Glutamatergic neuron (in vitro differentiated cells): ENCODE results near the gene PRMT1. TPM values are rescaled to one million over a fixed set of nuclear protein-coding genes. Genes with fewer than 3 reads are reported as not detected.

Experiments
- DNase-seq: peaks from one replicate; pipeline ENCODE4 v3.0.0; 2022
- H3K27ac Mint-ChIP-seq: one replicate; pipeline ENCODE4 v1.8.0; 2020; ENCODE audit warnings: mild to moderate bottlenecking, mixed read lengths, inconsistent platforms; ENCODE audit not compliant: unreplicated experiment
- H3K27me3 Mint-ChIP-seq: one replicate; pipeline ENCODE4 v1.8.0; 2020; ENCODE audit warnings: mild to moderate bottlenecking, moderate library complexity, mixed read lengths, inconsistent platforms; ENCODE audit not compliant: unreplicated experiment
- H3K36me3 Mint-ChIP-seq: one replicate; pipeline ENCODE4 v1.8.0; 2020; ENCODE audit warnings: mild to moderate bottlenecking, mixed read lengths, inconsistent platforms; ENCODE audit not compliant: unreplicated experiment
- H3K4me1 Mint-ChIP-seq: one replicate; pipeline ENCODE4 v1.8.0; 2020; ENCODE audit warnings: mild to moderate bottlenecking, low read depth, mixed read lengths, inconsistent platforms; ENCODE audit not compliant: unreplicated experiment
- H3K4me3 Mint-ChIP-seq: one replicate; pipeline ENCODE4 v1.8.0; 2020; ENCODE audit warnings: mild to moderate bottlenecking, mixed read lengths, inconsistent platforms; ENCODE audit not compliant: unreplicated experiment
- H3K9me3 Mint-ChIP-seq: one replicate; pipeline ENCODE4 v1.8.0; 2020; ENCODE audit warnings: mild to moderate bottlenecking, moderate library complexity, mixed read lengths, inconsistent platforms; ENCODE audit not compliant: unreplicated experiment
- total RNA-seq: library from RNA; stranded (reverse); fragmentation: NEBNext Ultra II Directional; extraction: Animal tissue kit (Norgen Biotek cat#: 25700); gene quantifications from one replicate; pipeline ENCODE4 v1.2.1, GENCODE V29; 2021; ENCODE audit not compliant: unreplicated experiment
- TF ChIP-seq, protein P1 (sequence below): fragments of 200-600 bp; sonication (generic); IDR thresholded peaks from one replicate; pipeline ENCODE4 v1.5.0; 2021; ENCODE audit not compliant: partially characterized antibody, unreplicated experiment

PRMT1 gene
- total RNA-seq, 1 donor from 2014 or later = 177 TPM

DNA sequence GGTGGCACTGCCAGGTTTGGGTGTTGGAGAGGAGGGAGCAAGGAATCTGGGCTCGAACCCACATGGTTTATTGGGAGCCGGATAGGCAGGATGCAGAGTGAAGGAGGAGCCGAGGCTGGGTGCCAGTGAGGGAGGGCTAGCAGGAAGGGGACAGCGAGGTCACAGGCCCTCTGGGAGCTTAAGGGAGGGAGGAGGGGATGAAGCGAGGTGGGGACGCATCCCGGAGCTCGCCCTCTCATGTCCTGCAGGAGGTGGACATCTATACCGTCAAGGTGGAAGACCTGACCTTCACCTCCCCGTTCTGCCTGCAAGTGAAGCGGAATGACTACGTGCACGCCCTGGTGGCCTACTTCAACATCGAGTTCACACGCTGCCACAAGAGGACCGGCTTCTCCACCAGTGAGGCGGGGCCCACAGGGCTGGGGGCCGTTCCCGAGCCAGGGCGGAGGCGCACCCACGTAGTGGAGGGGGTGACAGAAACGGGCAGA is 8.8 kb downstream of the PRMT1 start:
- H3K4me3 Mint-ChIP-seq = no peak overlapping the region
- H3K9me3 Mint-ChIP-seq = peaks cover 11% of the 10 kb centered on the region
- peaks cover 18% of the 10 kb centered on the region for H3K27me3 Mint-ChIP-seq
- DNase-seq = no peak
- TF ChIP-seq, protein P1, sequence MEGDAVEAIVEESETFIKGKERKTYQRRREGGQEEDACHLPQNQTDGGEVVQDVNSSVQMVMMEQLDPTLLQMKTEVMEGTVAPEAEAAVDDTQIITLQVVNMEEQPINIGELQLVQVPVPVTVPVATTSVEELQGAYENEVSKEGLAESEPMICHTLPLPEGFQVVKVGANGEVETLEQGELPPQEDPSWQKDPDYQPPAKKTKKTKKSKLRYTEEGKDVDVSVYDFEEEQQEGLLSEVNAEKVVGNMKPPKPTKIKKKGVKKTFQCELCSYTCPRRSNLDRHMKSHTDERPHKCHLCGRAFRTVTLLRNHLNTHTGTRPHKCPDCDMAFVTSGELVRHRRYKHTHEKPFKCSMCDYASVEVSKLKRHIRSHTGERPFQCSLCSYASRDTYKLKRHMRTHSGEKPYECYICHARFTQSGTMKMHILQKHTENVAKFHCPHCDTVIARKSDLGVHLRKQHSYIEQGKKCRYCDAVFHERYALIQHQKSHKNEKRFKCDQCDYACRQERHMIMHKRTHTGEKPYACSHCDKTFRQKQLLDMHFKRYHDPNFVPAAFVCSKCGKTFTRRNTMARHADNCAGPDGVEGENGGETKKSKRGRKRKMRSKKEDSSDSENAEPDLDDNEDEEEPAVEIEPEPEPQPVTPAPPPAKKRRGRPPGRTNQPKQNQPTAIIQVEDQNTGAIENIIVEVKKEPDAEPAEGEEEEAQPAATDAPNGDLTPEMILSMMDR = no peak
- no peak overlapping the region for H3K27ac Mint-ChIP-seq
- H3K36me3 Mint-ChIP-seq = no peaks in the 10 kb centered on the region
- peaks cover 10% of the 10 kb centered on the region for H3K4me1 Mint-ChIP-seq

DNA sequence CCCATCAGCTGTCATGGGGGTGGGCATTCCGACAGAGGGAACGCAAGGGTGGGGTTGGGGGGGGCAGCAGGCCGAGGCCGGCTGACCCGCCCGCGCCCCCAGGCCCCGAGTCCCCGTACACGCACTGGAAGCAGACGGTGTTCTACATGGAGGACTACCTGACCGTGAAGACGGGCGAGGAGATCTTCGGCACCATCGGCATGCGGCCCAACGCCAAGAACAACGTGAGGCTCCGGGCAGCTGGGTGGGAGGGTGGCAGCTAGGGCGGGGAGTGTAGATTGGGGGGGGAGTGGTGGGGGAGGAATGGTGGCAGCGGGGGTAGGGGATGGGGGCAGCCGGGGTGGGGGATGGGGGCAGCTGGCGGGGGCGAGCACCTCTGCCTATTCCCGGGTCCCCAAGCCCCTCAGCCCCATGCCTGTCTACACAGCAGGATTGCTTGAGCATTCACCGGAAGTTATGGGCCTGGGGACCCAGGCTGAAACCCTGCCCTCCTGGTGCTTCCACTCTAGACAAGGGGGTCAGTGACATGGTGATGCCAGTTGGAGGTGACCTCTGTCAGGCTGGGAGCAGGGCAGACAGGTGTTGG is 9.5 kb downstream of the PRMT1 start:
- Mint-ChIP-seq H3K9me3 (peaks cover 12% of the 10 kb centered on the region), H3K4me1 (peaks cover 10% of the 10 kb centered on the region), H3K4me3 (no peak overlapping the region), H3K27me3 (peaks cover 20% of the 10 kb centered on the region), H3K36me3 (no peaks in the 10 kb centered on the region), H3K27ac (no peak overlapping the region)
- no peak for DNase-seq
- TF ChIP-seq, protein P1 = no peak

DNA sequence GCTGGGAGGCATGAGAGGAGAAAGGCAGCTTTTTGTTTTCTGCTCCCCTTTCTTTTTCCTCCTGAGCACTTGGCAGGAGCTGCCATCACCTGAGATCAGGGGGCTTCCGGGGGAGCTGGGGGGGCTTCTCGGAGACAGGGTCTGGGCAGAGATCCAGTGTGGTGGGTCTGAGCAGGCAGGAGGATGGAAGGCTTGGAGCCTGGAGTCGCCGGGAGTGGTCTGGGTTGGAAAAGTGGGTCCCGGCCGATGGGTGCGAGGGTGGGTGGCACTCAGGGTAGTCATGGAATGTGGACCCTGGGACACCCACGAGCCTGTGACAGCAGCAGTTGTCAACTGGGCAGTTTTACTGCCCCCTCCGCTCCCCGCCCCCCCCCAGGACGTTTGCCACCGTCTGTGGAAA is 10.1 kb downstream of the PRMT1 start:
- H3K36me3 Mint-ChIP-seq = no peaks in the 10 kb centered on the region
- no peak overlapping the region for H3K27ac Mint-ChIP-seq
- H3K9me3 Mint-ChIP-seq = peaks cover 12% of the 10 kb centered on the region
- peaks cover 20% of the 10 kb centered on the region for H3K27me3 Mint-ChIP-seq
- peaks cover 10% of the 10 kb centered on the region for H3K4me1 Mint-ChIP-seq
- H3K4me3 Mint-ChIP-seq = no peak overlapping the region
- DNase-seq = no peak
- TF ChIP-seq, protein P1 = no peak

DNA sequence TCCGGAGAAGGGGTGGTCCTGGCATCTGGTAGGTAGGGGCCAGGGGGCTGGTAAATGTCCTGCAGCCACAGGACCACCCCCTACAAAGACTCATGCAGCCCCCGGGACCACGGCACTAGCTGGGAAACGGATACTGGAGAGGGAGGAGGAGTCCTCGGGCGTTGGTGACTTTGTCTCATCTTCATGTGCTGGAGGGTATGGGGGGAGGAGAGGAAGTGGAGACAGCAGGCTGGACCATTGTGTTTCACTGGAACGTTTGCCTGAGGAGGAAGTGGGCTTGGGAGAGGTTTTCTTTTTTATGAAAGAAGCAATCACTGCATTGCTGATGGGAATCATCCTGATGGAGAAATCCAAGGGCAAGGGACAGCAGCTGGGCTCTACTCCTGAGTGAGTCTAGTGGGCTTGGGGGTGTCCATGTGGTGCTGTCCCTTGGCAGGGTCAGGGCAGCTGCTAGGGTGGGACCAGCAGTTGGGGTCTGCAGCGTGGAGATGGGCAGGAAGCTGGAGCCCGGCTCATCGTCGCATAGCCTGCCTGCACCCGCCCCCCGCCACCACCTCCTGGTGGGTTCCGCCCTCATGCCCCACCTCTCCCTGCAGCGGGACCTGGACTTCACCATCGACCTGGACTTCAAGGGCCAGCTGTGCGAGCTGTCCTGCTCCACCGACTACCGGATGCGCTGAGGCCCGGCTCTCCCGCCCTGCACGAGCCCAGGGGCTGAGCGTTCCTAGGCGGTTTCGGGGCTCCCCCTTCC is 10.7 kb downstream of the PRMT1 start:
- Mint-ChIP-seq H3K27me3 (peaks cover 20% of the 10 kb centered on the region), H3K27ac (peak overlapping the region; percentile 67), H3K4me1 (peaks cover 10% of the 10 kb centered on the region), H3K36me3 (no peaks in the 10 kb centered on the region), H3K9me3 (peaks cover 17% of the 10 kb centered on the region), H3K4me3 (peak overlapping the region; percentile 36)
- TF ChIP-seq, protein P1 = no peak
- no peak for DNase-seq
